NCI-H1436 treated with DMSO at 0.1 percent for 48 hours (cell line): ENCODE measurements around the gene DSCAML1.

ENCODE experiments used
- DNase-seq: peaks from one replicate; lab custom pipeline; 2025; lab: John Stamatoyannopoulos, UW

DSCAML1 gene

GRCh38 chr11:117752071-117752470 lies 44.9 kb downstream of the DSCAML1 start:
- DNase-seq, result no peak

GRCh38 chr11:117750916-117751662 lies 45.9 kb downstream of the DSCAML1 start:
- DNase-seq, result no peak

- DNase-seq, result no peak
Measured at GRCh38 chr11:117750357-117750756, 46.7 kb downstream of the DSCAML1 start.

GRCh38 chr11:117749541-117749910 lies 47.5 kb downstream of the DSCAML1 start:
- DNase-seq, result no peak

- no peak for DNase-seq
Measured at GRCh38 chr11:117748771-117749540, 48.1 kb downstream of the DSCAML1 start.

- no peak for DNase-seq
Measured at GRCh38 chr11:117747892-117748291, 49.1 kb downstream of the DSCAML1 start.

- no peak for DNase-seq
Measured at GRCh38 chr11:117745346-117745745, 51.7 kb downstream of the DSCAML1 start.

- DNase-seq, result no peak
Measured at GRCh38 chr11:117744471-117745150, 52.4 kb downstream of the DSCAML1 start.

- DNase-seq, result no peak
Measured at GRCh38 chr11:117743121-117743815, 53.7 kb downstream of the DSCAML1 start.

- no peak for DNase-seq
Measured at GRCh38 chr11:117738246-117738957, 58.6 kb downstream of the DSCAML1 start.

GRCh38 chr11:117735350-117735977 lies 61.6 kb downstream of the DSCAML1 start:
- no peak for DNase-seq

- peak; percentile 50 for DNase-seq
Measured at GRCh38 chr11:117734601-117735024, 62.4 kb downstream of the DSCAML1 start.

- no peak for DNase-seq
Measured at GRCh38 chr11:117733316-117733715, 63.7 kb downstream of the DSCAML1 start.

- DNase-seq, result no peak
Measured at GRCh38 chr11:117731722-117732290, 65.2 kb downstream of the DSCAML1 start.

- no peak for DNase-seq
Measured at GRCh38 chr11:117730208-117730800, 66.7 kb downstream of the DSCAML1 start.

- DNase-seq, result no peak
Measured at GRCh38 chr11:117725048-117725734, 71.8 kb downstream of the DSCAML1 start.

- no peak for DNase-seq
Measured at GRCh38 chr11:117724621-117725020, 72.4 kb downstream of the DSCAML1 start.

GRCh38 chr11:117724104-117724503 lies 72.9 kb downstream of the DSCAML1 start:
- no peak for DNase-seq

GRCh38 chr11:117723277-117724024 lies 73.6 kb downstream of the DSCAML1 start:
- peak; percentile 48 for DNase-seq
